Parathyroid adenoma (tissue), 2 donors: ENCODE data around the gene ZBTB20.
A peak's percentile ranks its signal among the peaks of the same experiment; 100 is the strongest.

Experiments
- H2AFZ ChIP-seq: fragments of 300-600 bp; sonication (generic); one replicate; pipeline ENCODE4 v1.7.0; 2017; ENCODE audit warnings: antibody characterized with exemption, mild to moderate bottlenecking
- H3K27ac ChIP-seq: fragments of 300-600 bp; sonication (generic); one replicate; pipeline ENCODE4 v1.7.0; 2017
- H3K27me3 ChIP-seq: fragments of 300-600 bp; sonication (generic); one replicate; pipeline ENCODE4 v1.7.0; 2017; ENCODE audit warnings: low read length; ENCODE audit not compliant: control insufficient read depth, insufficient read depth
- H3K36me3 ChIP-seq: fragments of 300-600 bp; sonication (generic); one replicate; pipeline ENCODE4 v1.7.0; 2017; ENCODE audit warnings: low read length; ENCODE audit not compliant: control insufficient read depth, insufficient read depth
- H3K4me1 ChIP-seq: fragments of 300-600 bp; sonication (generic); one replicate; pipeline ENCODE4 v1.7.0; 2017; ENCODE audit warnings: control low read depth
- H3K4me2 ChIP-seq: fragments of 300-600 bp; sonication (generic); one replicate; pipeline ENCODE4 v1.7.0; 2017; ENCODE audit warnings: low read length
- H3K4me3 ChIP-seq: fragments of 300-600 bp; sonication (generic); one replicate; pipeline ENCODE4 v1.7.0; 2017; ENCODE audit warnings: low read depth, low read length
- H3K79me2 ChIP-seq: fragments of 300-600 bp; sonication (generic); one replicate; pipeline ENCODE4 v1.7.0; 2017; ENCODE audit warnings: control low read depth
- H3K9ac ChIP-seq: fragments of 300-600 bp; sonication (generic); one replicate; pipeline ENCODE4 v1.7.0; 2017; ENCODE audit warnings: mild to moderate bottlenecking
- H3K9me3 ChIP-seq: fragments of 300-600 bp; sonication (generic); one replicate; pipeline ENCODE4 v1.7.0; 2017; ENCODE audit warnings: low read length; ENCODE audit not compliant: control insufficient read depth
- CTCF ChIP-seq: fragments of 300-600 bp; sonication (generic); IDR thresholded peaks from one replicate; pipeline ENCODE4 v1.7.0; 2017; ENCODE audit warnings: antibody characterized with exemption, mild to moderate bottlenecking
- donor health status: primary hyperparathyroidism.

The ZBTB20 gene

GRCh38 chr3:114899186-114899931 is 247.7 kb downstream of the ZBTB20 start:
- Histone ChIP-seq H3K9me3 (no peaks in the 10 kb centered on the region), H3K4me1 (peaks cover 3% of the 10 kb centered on the region), H3K27ac (peak overlapping the region; percentile 33), H3K36me3 (no peaks in the 10 kb centered on the region), H3K4me3 (no peak overlapping the region), H3K9ac (no peak overlapping the region), H3K79me2 (no peaks in the 10 kb centered on the region), H3K27me3 (no peaks in the 10 kb centered on the region), H2AFZ (no peak overlapping the region), H3K4me2 (no peak overlapping the region)
- no peak for TF ChIP-seq CTCF

- Histone ChIP-seq H3K9me3 (no peaks in the 10 kb centered on the region), H3K27ac (no peak overlapping the region), H2AFZ (no peak overlapping the region), H3K36me3 (no peaks in the 10 kb centered on the region), H3K9ac (no peak overlapping the region), H3K4me3 (no peak overlapping the region), H3K79me2 (no peaks in the 10 kb centered on the region), H3K4me1 (no peaks in the 10 kb centered on the region), H3K27me3 (no peaks in the 10 kb centered on the region), H3K4me2 (no peak overlapping the region)
- no peak for TF ChIP-seq CTCF
Measured at GRCh38 chr3:114896978-114897377, 250.1 kb downstream of the ZBTB20 start.

- no peak for TF ChIP-seq CTCF
- H2AFZ ChIP-seq: no peak overlapping the region
- H3K4me1 ChIP-seq: no peaks in the 10 kb centered on the region
- H3K27ac ChIP-seq: no peak overlapping the region
- no peak overlapping the region for H3K4me2 ChIP-seq
- H3K36me3 ChIP-seq: no peaks in the 10 kb centered on the region
- H3K9ac ChIP-seq: no peak overlapping the region
- H3K9me3 ChIP-seq: no peaks in the 10 kb centered on the region
- H3K79me2 ChIP-seq: no peaks in the 10 kb centered on the region
- no peaks in the 10 kb centered on the region for H3K27me3 ChIP-seq
- H3K4me3 ChIP-seq: no peak overlapping the region
Measured at GRCh38 chr3:114893361-114893760, 253.7 kb downstream of the ZBTB20 start.

- no peak overlapping the region for H2AFZ ChIP-seq
- H3K79me2 ChIP-seq: no peaks in the 10 kb centered on the region
- H3K9me3 ChIP-seq: no peaks in the 10 kb centered on the region
- no peak for TF ChIP-seq CTCF
- no peaks in the 10 kb centered on the region for H3K4me1 ChIP-seq
- H3K4me3 ChIP-seq: no peak overlapping the region
- no peak overlapping the region for H3K27ac ChIP-seq
- no peak overlapping the region for H3K9ac ChIP-seq
- H3K4me2 ChIP-seq: no peak overlapping the region
- H3K36me3 ChIP-seq: no peaks in the 10 kb centered on the region
- no peaks in the 10 kb centered on the region for H3K27me3 ChIP-seq
Measured at GRCh38 chr3:114892880-114893279, 254.2 kb downstream of the ZBTB20 start.
